Activated CD4-positive, CD25-positive, alpha-beta regulatory T cell (primary cell): ENCODE measurements around the gene NLRC4.
"Not testable (repeated sequence)": the region's sequence is repeated elsewhere in the genome, so short reads cannot be mapped to it uniquely, and the experiment has no call there.

Experiments
- DNase-seq, 4 experiments: peaks; one replicate each; lab custom pipeline; 2025; lab: John Stamatoyannopoulos, UW

NLRC4 gene

GRCh38 chr2:32248299-32248698 lies 16.4 kb downstream of the NLRC4 start:
- no peak for DNase-seq

GRCh38 chr2:32246911-32247310 lies 17.8 kb downstream of the NLRC4 start:
- no peak for DNase-seq

GRCh38 chr2:32242331-32242730 lies 22.4 kb downstream of the NLRC4 start:
- DNase-seq, result no peak

- no peak for DNase-seq
Measured at GRCh38 chr2:32237996-32238395, 26.7 kb downstream of the NLRC4 start.

- DNase-seq, result no peak
Measured at GRCh38 chr2:32237488-32237887, 27.2 kb downstream of the NLRC4 start.

GRCh38 chr2:32235315-32235714 lies 29.4 kb downstream of the NLRC4 start:
- no peak for DNase-seq

- DNase-seq, result no peak
Measured at GRCh38 chr2:32231959-32232358, 32.7 kb downstream of the NLRC4 start.

GRCh38 chr2:32229635-32230034 lies 35.1 kb downstream of the NLRC4 start:
- no peak for DNase-seq

- DNase-seq, result no peak
Measured at GRCh38 chr2:32228181-32228580, 36.5 kb downstream of the NLRC4 start.

- no peak for DNase-seq
Measured at GRCh38 chr2:32227492-32227891, 37.2 kb downstream of the NLRC4 start.

GRCh38 chr2:32222966-32223365 lies 41.7 kb downstream of the NLRC4 start:
- DNase-seq, result no peak

- DNase-seq, result no peak
Measured at GRCh38 chr2:32220445-32220844, 44.2 kb downstream of the NLRC4 start.

GRCh38 chr2:32212295-32212694 lies 52.4 kb downstream of the NLRC4 start:
- DNase-seq, result no peak

GRCh38 chr2:32210767-32211408 lies 53.8 kb downstream of the NLRC4 start:
- DNase-seq, result no peak

GRCh38 chr2:32203428-32203827 lies 61.3 kb downstream of the NLRC4 start:
- not testable (repeated sequence) for DNase-seq

GRCh38 chr2:32200814-32201213 lies 63.9 kb downstream of the NLRC4 start:
- no peak for DNase-seq

- no peak for DNase-seq
Measured at GRCh38 chr2:32192418-32192817, 72.3 kb downstream of the NLRC4 start.

GRCh38 chr2:32189011-32189410 lies 75.7 kb downstream of the NLRC4 start:
- no peak for DNase-seq

- no peak for DNase-seq
Measured at GRCh38 chr2:32182667-32183066, 82.0 kb downstream of the NLRC4 start.
